GM12892 (cell line): Measurements from ENCODE around the gene ALDH2.

ENCODE experiments used
- POLR2A ChIP-seq: IDR thresholded peaks from 2 replicates; pipeline ENCODE4 v1.6.1; 2011; ENCODE audit warnings: low read depth, low read length, control low read depth
- POLR2AphosphoS5 ChIP-seq: IDR thresholded peaks from 2 replicates; pipeline ENCODE4 v1.6.1; 2011; ENCODE audit warnings: low read depth, low read length, control low read depth

- TF ChIP-seq POLR2A (no peak), POLR2AphosphoS5 (no peak)
Measured at GRCh38 chr12:111756681-111757080, 10.1 kb upstream of the ALDH2 start.
